Measurements from ENCODE around the gene HELZ. TPM values are rescaled to one million over a fixed set of nuclear protein-coding genes. Genes with fewer than 3 reads are reported as not detected.

Gene HELZ
- total and polyA plus RNA-seq, 2 donors (not counting 3 experiments of a cell fraction or from before 2014, with no cell fraction given), result 8.0 to 47.3 TPM

GRCh38 chr17:67090341-67090740, 154.7 kb downstream of the HELZ start:
- H3K36me3 ChIP-seq (ENCODE audit: control insufficient read depth in 2 of 2, extremely low read depth in 1 of 2, insufficient read depth in 2 of 2, low read length in 2 of 2), result no peaks in the 10 kb centered on the region
- dilution Hi-C loops (cut with MboI; ENCODE audit: extremely low pct_ligation_motif_present, low sequenced_read_pairs) (no loop called here), intact Hi-C loops (cut with micrococcal nuclease) (no loop called here)
- no peak overlapping the region for H3K4me3 ChIP-seq (replicated peaks in 1 of 3; ENCODE audit: insufficient read depth in 1 of 3, low read depth in 1 of 3, low read length in 3 of 3)
- no peak for DNase-seq (ENCODE audit: low read depth, low spot score)
- H3K4me1 ChIP-seq (ENCODE audit: control insufficient read depth, extremely low read depth, insufficient read depth, low read length), result no peaks in the 10 kb centered on the region
- H3K9me3 ChIP-seq (replicated peaks; ENCODE audit: control insufficient read depth, insufficient read depth, low read length), result no peaks in the 10 kb centered on the region
- no peak overlapping the region for H3K27ac ChIP-seq (ENCODE audit: insufficient read depth, low read depth, low read length)
- H3K9ac ChIP-seq (replicated peaks; ENCODE audit: extremely low read depth, insufficient read depth, low read length), result no peak overlapping the region
- H2AFZ ChIP-seq (ENCODE audit: low read depth, low read length), result no peak overlapping the region
- H3K9me1 ChIP-seq (replicated peaks; ENCODE audit: control insufficient read depth, extremely low read depth, insufficient read depth, low read length), result no peaks in the 10 kb centered on the region
- no TSS peak for BruUV-seq (replicated peaks)
- TF ChIP-seq, protein P1, sequence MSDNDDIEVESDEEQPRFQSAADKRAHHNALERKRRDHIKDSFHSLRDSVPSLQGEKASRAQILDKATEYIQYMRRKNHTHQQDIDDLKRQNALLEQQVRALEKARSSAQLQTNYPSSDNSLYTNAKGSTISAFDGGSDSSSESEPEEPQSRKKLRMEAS (IDR thresholded peaks at IDR 0.05; ENCODE audit: insufficient read depth, insufficient read length), result no peak
- TF ChIP-seq FOS (IDR thresholded peaks at IDR 0.05; ENCODE audit: borderline replicate concordance, insufficient read depth, low read length) (no peak), GATA2 (IDR thresholded peaks at IDR 0.05; ENCODE audit: insufficient read depth, insufficient read length, low read depth, low read length) (no peak), MYC (IDR thresholded peaks at IDR 0.05; ENCODE audit: low read depth, low read length) (no peak), POLR2AphosphoS5 (IDR thresholded peaks at IDR 0.05; ENCODE audit: insufficient read depth, low read depth, low read length) (no peak), POLR2A (IDR thresholded peaks at IDR 0.05; ENCODE audit: low read depth, low read length) (no peak), JUN (IDR thresholded peaks at IDR 0.05; ENCODE audit: borderline replicate concordance, insufficient read depth, insufficient read length, low read depth) (no peak)
- TF ChIP-seq, protein P2, sequence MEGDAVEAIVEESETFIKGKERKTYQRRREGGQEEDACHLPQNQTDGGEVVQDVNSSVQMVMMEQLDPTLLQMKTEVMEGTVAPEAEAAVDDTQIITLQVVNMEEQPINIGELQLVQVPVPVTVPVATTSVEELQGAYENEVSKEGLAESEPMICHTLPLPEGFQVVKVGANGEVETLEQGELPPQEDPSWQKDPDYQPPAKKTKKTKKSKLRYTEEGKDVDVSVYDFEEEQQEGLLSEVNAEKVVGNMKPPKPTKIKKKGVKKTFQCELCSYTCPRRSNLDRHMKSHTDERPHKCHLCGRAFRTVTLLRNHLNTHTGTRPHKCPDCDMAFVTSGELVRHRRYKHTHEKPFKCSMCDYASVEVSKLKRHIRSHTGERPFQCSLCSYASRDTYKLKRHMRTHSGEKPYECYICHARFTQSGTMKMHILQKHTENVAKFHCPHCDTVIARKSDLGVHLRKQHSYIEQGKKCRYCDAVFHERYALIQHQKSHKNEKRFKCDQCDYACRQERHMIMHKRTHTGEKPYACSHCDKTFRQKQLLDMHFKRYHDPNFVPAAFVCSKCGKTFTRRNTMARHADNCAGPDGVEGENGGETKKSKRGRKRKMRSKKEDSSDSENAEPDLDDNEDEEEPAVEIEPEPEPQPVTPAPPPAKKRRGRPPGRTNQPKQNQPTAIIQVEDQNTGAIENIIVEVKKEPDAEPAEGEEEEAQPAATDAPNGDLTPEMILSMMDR (IDR thresholded peaks at IDR 0.05; ENCODE audit: extremely low read depth in 1 of 2, insufficient read depth in 1 of 2, low read depth in 1 of 2, low read length in 2 of 2), result no peak
- H3K27me3 ChIP-seq (ENCODE audit: control insufficient read depth in 2 of 2, insufficient read depth in 2 of 2, low read length in 2 of 2), result no peaks in the 10 kb centered on the region
- FAIRE-seq, result no peak
- ChIA-PET CTCF (no interaction called here), POLR2A (no interaction called here)
- no peak overlapping the region for H3K4me2 ChIP-seq (ENCODE audit: insufficient read depth, low read length)
- H3K79me2 ChIP-seq (ENCODE audit: control insufficient read depth, insufficient read depth, low read length), result peaks cover 2% of the 10 kb centered on the region
- no peaks in the 10 kb centered on the region for H4K20me1 ChIP-seq (replicated peaks; ENCODE audit: control insufficient read depth, extremely low read depth, insufficient read depth, low read length)
